Stimulated activated CD4-positive, alpha-beta T cell treated with anti-CD3 and anti-CD28 coated beads, Interleukin-15, amount 100 ng/mL, for 48 hours (primary cell): ENCODE results near the gene TPD52L2.
A peak's percentile ranks its signal among the peaks of the same experiment; 100 is the strongest.
"Not testable (repeated sequence)": the region's sequence is repeated elsewhere in the genome, so short reads cannot be mapped to it uniquely, and the experiment has no call there.

ENCODE experiments used
- DNase-seq, 2 donors: peaks; one replicate each; pipeline ENCODE4 v3.0.0-alpha.2; 2020; ENCODE audit warnings: low read depth in 2 of 2

The TPD52L2 gene

GRCh38 chr20:63835021-63835858 lies 29.8 kb upstream of the TPD52L2 start:
- no peak for DNase-seq

DNA sequence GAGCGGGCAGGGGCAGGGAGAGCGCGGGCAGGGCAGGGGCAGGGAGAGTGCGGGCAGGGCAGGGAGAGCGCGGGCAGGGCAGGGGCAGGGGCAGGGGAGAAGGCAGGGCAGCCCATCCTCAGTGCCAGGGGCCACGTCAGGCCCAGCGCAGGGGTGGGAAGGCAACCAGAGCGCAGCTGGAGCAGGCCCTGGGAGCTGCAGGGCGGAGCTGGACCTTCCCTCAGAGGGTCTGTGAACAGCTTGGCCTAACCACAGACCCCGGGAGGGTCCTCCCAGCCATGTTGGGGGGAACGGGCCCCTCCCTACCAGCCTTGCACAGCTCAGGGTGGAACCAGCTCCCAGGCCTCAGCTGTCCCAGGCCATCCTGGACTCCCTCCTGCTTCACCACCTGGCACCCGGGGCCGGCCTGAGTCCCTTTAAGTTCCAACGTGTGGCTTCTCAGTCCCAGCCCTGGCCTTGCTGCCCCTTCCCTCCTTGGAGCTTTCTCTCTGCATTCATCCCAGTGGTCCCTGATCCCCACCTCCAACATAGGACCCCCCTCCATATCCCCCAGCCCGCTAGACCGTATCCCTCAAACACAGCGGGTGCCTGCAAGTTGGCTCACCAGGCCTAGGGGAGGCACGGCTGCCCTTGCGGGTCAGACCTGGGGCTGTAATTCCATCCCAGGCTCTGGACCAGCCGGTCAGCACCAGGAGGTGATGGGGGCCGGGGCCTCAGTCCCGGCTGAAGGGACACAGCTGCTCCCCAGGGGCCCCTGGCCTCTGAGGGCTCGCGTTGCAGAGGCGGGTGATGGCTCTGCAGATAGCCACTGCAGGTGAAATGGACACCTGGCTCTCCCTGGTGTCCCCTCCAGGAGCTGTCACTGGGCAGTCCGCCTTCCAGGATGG lies 28.4 kb upstream of the TPD52L2 start:
- no peak for DNase-seq

- no peak for DNase-seq
Observed at GRCh38 chr20:63837479-63837878, 27.6 kb upstream of the TPD52L2 start.

DNA sequence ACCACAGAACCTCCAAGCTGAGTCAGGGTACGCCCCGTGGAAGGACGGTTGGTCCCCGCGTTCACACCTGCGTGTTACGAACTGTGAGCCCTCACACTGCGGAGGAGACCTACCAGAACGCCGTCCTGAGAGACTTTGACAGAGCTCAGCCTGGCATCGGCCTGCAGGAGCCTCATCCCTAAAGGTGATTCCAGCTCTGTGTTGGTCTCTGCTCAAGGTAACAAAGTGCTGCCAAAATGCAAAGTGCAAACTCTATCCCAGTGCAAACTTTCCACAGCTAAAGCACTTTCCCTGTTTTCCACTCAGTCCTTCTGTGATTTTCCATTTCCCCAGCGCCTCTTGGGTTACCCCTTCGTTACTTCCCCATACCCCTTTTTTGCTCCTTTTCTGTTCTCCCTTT lies 25.4 kb upstream of the TPD52L2 start:
- DNase-seq: no peak

GRCh38 chr20:63840405-63840828 lies 24.7 kb upstream of the TPD52L2 start:
- DNase-seq: no peak

GRCh38 chr20:63842258-63842657 lies 22.8 kb upstream of the TPD52L2 start:
- DNase-seq: no peak

DNA sequence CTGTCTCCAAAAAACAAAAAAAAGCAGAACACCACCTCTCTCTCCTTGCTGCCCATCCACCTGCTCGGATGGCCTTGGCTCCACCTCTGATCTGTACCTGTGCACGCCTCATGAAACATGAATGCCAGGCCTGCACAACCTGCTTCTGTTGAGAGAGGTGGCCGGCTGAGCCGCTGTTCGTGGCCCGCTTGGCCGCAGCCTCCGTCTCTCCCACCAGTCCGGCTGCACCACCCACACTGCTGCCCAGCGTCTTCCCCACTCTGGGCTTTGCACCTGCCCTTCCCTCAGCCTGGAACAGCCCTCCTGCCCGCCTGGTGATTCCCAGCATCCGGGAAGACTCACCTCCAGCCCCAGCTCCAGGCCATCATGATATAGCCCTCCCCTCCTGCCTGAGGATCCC lies 21.8 kb upstream of the TPD52L2 start:
- no peak for DNase-seq

DNA sequence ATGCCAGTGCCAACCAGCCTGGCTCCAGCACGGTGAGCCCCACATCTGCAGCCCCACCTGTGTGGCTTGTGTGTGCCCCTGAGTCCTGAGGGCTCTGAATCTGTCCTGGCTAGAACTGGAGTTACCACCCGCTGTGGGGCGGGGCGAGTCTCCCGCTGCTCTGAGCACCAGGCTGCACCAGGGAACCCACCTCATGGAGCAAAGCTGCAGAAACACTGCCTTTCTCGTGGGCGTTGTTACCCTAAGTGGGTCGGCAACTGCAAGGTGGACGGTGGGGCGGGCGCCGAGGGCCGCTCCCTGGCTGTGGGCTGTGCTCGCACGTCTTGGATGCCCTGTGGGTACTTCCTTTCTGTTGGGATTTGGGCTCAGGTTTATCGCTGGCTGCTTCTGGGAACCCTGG lies 21.3 kb upstream of the TPD52L2 start:
- DNase-seq: no peak

DNA sequence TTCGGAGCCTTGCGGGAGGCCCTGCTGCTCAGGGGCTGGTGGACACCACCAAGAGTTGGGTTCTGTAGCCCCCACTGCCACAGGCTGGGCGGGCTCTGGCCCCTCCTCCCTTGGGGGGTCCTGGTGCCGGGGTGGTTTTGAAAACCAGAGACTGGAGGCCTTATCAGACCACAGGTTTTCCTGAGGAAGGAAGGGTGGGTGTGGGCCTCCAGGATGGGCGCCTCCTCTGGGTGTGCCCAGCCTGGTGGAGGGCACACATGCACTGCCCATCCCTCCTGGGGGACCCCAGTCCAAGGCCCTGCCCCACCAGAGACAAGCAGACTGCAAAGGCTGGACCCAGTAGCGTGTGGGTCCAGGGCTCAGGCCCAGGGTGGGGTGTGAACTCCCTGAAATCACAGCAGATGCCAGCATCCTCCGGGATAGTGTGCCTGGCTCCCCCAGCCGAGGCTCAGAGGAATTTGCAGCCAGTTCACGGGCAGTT lies 20.5 kb upstream of the TPD52L2 start:
- DNase-seq: no peak

GRCh38 chr20:63846128-63846771 lies 18.8 kb upstream of the TPD52L2 start:
- no peak for DNase-seq

DNA sequence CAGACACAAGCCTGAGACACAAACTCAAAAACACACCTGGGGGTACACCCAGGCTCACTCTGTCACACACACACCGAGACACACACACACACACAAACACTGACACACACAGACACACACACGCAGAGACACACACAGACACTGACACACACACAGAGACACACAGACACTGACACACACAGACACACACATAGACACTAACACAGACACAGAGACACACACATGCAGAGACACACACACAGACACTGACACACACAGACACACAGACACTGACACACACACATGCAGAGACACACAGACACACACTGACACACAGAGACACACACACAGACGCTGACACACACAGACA lies 18.2 kb upstream of the TPD52L2 start:
- no peak for DNase-seq

- DNase-seq: no peak
Observed at GRCh38 chr20:63847237-63848002, 17.6 kb upstream of the TPD52L2 start.

DNA sequence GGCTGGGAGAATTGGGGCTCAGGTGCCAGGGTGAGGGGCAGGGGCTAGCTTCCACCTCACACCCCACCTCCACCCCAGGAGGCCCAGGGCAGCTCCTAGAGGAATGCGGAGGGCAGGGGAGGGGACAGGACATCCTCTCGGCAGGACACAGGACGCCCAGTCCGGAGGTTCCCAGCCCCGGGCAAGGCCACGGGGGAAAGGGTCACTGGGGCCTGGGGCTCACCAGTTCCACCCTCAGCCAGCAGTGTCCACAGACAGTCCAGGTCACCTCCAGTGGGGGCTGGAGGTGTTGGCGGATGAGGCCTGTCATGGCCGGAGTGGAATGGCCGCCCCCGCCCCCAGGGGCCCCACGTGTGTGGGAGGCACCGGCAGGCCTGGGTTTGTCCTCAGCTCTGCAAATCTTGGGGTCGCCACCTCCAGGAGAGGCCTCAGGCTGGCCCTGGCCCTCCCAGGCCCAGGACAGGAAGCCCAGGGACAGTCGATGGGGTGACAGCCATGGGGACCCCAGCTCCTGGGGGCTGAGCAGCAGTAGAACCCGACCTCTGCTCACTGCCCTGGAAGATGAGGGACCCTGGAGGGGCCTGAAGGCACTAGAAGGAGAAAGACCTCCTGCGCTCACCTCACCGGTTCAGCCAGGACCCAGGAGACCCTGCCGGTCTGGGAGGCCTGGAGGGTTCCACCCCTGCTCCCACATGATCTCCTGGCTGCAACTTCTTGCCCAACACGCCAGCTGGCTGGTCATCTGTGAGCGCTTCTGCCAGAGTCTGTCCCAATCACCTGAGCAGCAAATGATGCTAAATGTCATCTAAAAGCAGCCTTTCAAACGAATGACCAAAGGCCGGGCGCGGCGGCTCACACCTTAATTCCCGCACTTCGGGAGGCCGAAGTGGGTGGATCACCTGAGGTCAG lies 16.8 kb upstream of the TPD52L2 start:
- no peak for DNase-seq

GRCh38 chr20:63850689-63851547 lies 14.2 kb upstream of the TPD52L2 start:
- peak; percentile 50 to 63 for DNase-seq

GRCh38 chr20:63851548-63851943 lies 13.5 kb upstream of the TPD52L2 start:
- not testable (repeated sequence) for DNase-seq

DNA sequence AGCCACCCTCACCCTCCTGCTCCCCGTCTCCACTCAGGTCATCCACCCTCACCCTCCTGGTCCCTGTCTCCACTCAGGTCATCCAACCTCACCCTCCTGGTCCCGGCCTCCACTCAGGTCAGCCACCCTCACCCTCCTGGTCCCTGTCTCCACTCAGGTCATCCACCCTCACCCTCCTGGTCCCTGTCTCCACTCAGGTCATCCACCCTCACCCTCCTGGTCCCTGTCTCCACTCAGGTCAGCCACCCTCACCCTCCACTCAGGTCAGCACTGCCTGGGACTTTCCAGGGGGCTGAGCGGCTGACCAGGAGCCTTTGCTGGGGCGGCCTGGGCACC lies 11.4 kb upstream of the TPD52L2 start:
- DNase-seq: not testable (repeated sequence)

DNA sequence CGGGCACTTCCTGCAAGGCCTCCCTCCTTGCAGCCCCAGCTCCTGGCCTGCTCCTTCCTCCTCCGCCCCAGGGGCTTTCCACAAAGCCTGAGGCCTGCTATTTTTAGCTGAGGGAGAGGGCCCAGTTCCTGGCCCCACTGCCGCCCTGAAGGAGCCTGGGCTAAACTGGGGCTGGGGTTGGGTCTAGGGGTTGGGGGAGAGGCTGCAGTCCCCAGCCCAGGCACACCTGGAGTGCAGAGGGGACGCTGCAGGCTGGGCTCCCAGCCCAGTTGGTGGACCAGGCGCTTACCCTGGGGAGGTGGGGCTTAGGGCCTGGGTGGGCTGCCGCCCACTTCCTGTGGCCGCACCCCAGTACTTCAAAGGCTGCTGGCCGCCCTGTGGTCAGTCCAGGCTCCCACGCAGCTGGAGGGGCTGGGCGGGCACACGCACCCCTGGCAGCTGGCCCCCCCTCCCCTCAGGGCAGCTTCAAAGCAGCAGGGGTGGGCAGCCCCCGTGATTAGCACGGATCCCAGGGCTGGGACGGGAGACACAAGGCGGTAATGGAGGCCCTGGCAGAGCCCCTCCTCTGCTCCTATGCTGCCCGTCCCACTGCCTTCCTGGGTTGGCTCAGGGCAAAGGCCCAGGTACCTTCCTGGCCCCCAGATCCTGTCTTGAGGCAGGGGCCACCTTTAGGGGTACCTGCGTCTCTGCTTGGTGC lies 10.9 kb upstream of the TPD52L2 start:
- no peak for DNase-seq

DNA sequence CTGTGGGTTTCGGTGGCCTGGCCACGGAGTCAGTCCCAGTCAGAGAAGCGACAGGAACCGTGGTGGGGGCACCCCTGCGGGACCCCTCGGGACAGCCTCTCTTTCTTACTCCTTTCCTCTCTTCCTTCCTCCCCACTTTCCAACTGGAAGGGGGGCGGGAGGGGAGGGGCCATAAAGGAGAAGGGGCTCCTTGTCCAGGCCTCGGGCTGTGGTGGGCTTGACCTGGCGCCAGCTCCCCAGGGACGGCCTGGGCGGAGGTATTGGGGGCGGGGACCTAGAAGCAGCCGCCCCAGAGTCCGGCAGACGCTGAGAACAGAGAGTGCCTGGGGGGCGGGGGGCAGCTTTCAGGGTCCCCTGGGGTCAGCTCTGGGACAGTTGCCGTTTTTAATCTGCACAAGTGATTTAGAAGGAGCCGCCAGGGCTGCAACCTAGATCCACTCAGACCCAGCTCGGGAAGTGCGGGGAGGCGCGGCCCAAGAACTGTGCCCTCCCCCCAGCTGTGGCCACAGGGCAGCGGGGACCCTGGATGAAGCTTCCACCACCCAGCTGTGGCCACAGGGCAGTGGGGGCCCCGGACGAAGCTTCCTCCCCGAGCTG lies 10.2 kb upstream of the TPD52L2 start:
- DNase-seq: no peak
